OCI-LY3 (cell line): ENCODE results near the gene HK2.

ENCODE experiments used
- EZH2phosphoT487 ChIP-seq: fragments of 200-600 bp; shearing (Covaris generic); IDR thresholded peaks from 2 replicates; pipeline ENCODE4 v1.6.1; 2018; ENCODE audit warnings: antibody characterized with exemption, mixed run types, low read depth
- TF ChIP-seq, protein P1 (sequence below): fragments of 200-600, 300-600 bp; sonication (generic); IDR thresholded peaks from 2 replicates; pipeline ENCODE4 v1.5.1; 2014; ENCODE audit warnings: antibody characterized with exemption, low read length, low read depth

- TF ChIP-seq, protein P1, sequence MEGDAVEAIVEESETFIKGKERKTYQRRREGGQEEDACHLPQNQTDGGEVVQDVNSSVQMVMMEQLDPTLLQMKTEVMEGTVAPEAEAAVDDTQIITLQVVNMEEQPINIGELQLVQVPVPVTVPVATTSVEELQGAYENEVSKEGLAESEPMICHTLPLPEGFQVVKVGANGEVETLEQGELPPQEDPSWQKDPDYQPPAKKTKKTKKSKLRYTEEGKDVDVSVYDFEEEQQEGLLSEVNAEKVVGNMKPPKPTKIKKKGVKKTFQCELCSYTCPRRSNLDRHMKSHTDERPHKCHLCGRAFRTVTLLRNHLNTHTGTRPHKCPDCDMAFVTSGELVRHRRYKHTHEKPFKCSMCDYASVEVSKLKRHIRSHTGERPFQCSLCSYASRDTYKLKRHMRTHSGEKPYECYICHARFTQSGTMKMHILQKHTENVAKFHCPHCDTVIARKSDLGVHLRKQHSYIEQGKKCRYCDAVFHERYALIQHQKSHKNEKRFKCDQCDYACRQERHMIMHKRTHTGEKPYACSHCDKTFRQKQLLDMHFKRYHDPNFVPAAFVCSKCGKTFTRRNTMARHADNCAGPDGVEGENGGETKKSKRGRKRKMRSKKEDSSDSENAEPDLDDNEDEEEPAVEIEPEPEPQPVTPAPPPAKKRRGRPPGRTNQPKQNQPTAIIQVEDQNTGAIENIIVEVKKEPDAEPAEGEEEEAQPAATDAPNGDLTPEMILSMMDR = no peak
- no peak for TF ChIP-seq EZH2phosphoT487
These were observed 59.4 kb downstream of the HK2 start for GRCh38 chr2:74893332-74893731.
